ENCODE data around the gene TPK1. TPM values are rescaled to one million over a fixed set of nuclear protein-coding genes. Genes with fewer than 3 reads are reported as not detected.
"Not testable (repeated sequence)": the region's sequence is repeated elsewhere in the genome, so short reads cannot be mapped to it uniquely, and the experiment has no call there.

TPK1 gene
- total RNA-seq, 1 donor from 2014 or later, result 3.5 TPM

DNA sequence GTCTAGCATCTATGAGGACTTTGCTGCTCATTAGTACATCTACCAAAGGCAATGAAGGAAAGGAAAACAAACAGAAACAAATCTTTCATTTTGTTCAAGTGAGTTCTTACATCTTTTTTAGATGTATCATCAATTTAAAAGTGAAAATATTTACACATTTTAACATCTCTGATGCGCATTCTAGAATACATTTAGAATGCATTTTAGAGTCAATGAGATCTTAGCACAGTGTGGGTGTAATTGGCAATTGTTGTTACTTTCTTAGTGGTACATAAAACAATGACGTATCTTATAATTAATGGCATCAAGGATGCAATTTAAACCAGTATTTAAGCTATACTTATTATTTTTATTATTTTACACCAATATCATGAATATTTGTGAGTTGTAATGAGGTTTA is 51.4 kb downstream of the TPK1 start:
- Mint-ChIP-seq H3K4me1 (ENCODE audit: low read depth) (no peaks in the 10 kb centered on the region), H3K27me3 (ENCODE audit: low read depth) (no peaks in the 10 kb centered on the region), H3K4me3 (ENCODE audit: unreplicated experiment) (no peak overlapping the region), H3K9me3 (ENCODE audit: low read depth) (no peaks in the 10 kb centered on the region), H3K27ac (ENCODE audit: unreplicated experiment) (no peak overlapping the region), H3K36me3 (ENCODE audit: low read depth) (no peaks in the 10 kb centered on the region)
- no peak for DNase-seq (ENCODE audit: low spot score)
- TF ChIP-seq, protein P1, sequence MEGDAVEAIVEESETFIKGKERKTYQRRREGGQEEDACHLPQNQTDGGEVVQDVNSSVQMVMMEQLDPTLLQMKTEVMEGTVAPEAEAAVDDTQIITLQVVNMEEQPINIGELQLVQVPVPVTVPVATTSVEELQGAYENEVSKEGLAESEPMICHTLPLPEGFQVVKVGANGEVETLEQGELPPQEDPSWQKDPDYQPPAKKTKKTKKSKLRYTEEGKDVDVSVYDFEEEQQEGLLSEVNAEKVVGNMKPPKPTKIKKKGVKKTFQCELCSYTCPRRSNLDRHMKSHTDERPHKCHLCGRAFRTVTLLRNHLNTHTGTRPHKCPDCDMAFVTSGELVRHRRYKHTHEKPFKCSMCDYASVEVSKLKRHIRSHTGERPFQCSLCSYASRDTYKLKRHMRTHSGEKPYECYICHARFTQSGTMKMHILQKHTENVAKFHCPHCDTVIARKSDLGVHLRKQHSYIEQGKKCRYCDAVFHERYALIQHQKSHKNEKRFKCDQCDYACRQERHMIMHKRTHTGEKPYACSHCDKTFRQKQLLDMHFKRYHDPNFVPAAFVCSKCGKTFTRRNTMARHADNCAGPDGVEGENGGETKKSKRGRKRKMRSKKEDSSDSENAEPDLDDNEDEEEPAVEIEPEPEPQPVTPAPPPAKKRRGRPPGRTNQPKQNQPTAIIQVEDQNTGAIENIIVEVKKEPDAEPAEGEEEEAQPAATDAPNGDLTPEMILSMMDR (IDR thresholded peaks at IDR 0.05), result no peak

GRCh38 chr7:144782883-144783282 is 53.0 kb downstream of the TPK1 start:
- no peaks in the 10 kb centered on the region for H3K9me3 Mint-ChIP-seq (ENCODE audit: low read depth)

GRCh38 chr7:144780071-144780608 is 55.7 kb downstream of the TPK1 start:
- DNase-seq (ENCODE audit: low spot score), result no peak
- H3K9me3 Mint-ChIP-seq (ENCODE audit: low read depth), result no peaks in the 10 kb centered on the region
- H3K4me1 Mint-ChIP-seq (ENCODE audit: low read depth), result no peaks in the 10 kb centered on the region
- H3K4me3 Mint-ChIP-seq (ENCODE audit: unreplicated experiment), result no peak overlapping the region
- H3K27ac Mint-ChIP-seq (ENCODE audit: unreplicated experiment), result no peak overlapping the region
- no peaks in the 10 kb centered on the region for H3K36me3 Mint-ChIP-seq (ENCODE audit: low read depth)
- H3K27me3 Mint-ChIP-seq (ENCODE audit: low read depth), result no peaks in the 10 kb centered on the region
- TF ChIP-seq, protein P1 (IDR thresholded peaks at IDR 0.05), result no peak

More at GRCh38 chr7:144782883-144783282, 53.0 kb downstream of the TPK1 start:
- no peak overlapping the region for H3K27ac Mint-ChIP-seq (ENCODE audit: unreplicated experiment)
- H3K36me3 Mint-ChIP-seq (ENCODE audit: low read depth), result no peaks in the 10 kb centered on the region
- DNase-seq (ENCODE audit: low spot score), result no peak
- TF ChIP-seq, protein P1 (IDR thresholded peaks at IDR 0.05), result no peak
- no peaks in the 10 kb centered on the region for H3K27me3 Mint-ChIP-seq (ENCODE audit: low read depth)
- H3K4me1 Mint-ChIP-seq (ENCODE audit: low read depth), result no peaks in the 10 kb centered on the region
- H3K4me3 Mint-ChIP-seq (ENCODE audit: unreplicated experiment), result no peak overlapping the region

DNA sequence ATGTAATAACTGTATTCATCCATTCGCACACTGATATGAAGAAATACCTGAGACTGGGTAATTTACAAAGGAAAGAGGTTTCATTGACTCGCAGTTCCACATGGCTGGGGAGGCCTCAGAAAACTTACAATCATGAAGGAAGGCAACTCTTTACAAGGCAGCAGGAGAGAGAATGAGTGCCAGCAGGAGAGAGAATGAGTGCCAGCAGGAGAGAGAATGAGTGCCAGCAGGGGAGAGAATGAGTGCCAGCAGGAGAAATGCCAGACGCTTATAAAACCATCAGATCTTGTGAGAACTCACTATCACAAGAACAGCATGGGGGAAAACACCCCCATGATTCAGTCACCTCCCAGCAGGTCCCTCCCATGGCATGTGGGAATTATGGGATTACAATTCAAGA is 58.0 kb downstream of the TPK1 start:
- H3K4me3 Mint-ChIP-seq (ENCODE audit: unreplicated experiment); H3K27ac Mint-ChIP-seq (ENCODE audit: unreplicated experiment); H3K4me1 Mint-ChIP-seq (ENCODE audit: low read depth): not testable (repeated sequence)

GRCh38 chr7:144777005-144777839 is 58.6 kb downstream of the TPK1 start:
- Mint-ChIP-seq H3K36me3 (ENCODE audit: low read depth) (no peaks in the 10 kb centered on the region), H3K4me3 (ENCODE audit: unreplicated experiment) (no peak overlapping the region), H3K9me3 (ENCODE audit: low read depth) (no peaks in the 10 kb centered on the region), H3K4me1 (ENCODE audit: low read depth) (no peaks in the 10 kb centered on the region), H3K27ac (ENCODE audit: unreplicated experiment) (no peak overlapping the region), H3K27me3 (ENCODE audit: low read depth) (no peaks in the 10 kb centered on the region)
- TF ChIP-seq, protein P1 (IDR thresholded peaks at IDR 0.05), result no peak
- no peak for DNase-seq (ENCODE audit: low spot score)

More for the DNA sequence above, 58.0 kb downstream of the TPK1 start:
- H3K27me3 Mint-ChIP-seq (ENCODE audit: low read depth); DNase-seq (ENCODE audit: low spot score); H3K9me3 Mint-ChIP-seq (ENCODE audit: low read depth); H3K36me3 Mint-ChIP-seq (ENCODE audit: low read depth): not testable (repeated sequence)

Measured in chondrocyte (in vitro differentiated cells).